GM12892 (cell line): ENCODE measurements around the gene PACS2.

Experiments used
- POLR2A ChIP-seq: IDR thresholded peaks from 2 replicates; pipeline ENCODE4 v1.6.1; 2011; ENCODE audit warnings: low read depth, low read length, control low read depth
- POLR2AphosphoS5 ChIP-seq: IDR thresholded peaks from 2 replicates; pipeline ENCODE4 v1.6.1; 2011; ENCODE audit warnings: low read depth, low read length, control low read depth

DNA sequence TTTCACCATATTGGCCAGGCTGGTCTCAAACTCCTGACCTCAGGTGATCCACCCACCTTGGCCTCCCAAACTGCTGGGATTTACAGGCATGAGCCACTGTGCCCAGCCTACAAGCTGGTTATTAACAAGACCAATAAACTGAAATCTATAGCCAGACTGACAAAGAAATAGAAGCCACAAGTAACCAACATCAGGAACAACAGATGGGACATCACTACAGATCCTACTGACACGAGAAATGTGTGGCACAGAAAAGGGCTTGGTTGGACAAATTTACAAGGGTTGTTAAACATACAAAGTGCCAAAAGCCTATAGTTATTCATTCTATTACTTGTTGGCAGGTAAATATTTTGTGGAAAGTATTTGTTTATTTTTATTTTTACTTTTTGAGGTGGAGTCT lies 116.7 kb downstream of the PACS2 start:
- TF ChIP-seq POLR2AphosphoS5: no peak
- no peak for TF ChIP-seq POLR2A
